Epidermal melanocyte (primary cell): ENCODE measurements around the gene CYS1.
"Not testable (repeated sequence)": the region's sequence is repeated elsewhere in the genome, so short reads cannot be mapped to it uniquely, and the experiment has no call there.

Experiments
- DNase-seq: peaks from one replicate; pipeline ENCODE4 v3.0.0; 2011; ENCODE audit warnings: low spot score; ENCODE audit not compliant: insufficient read length

The CYS1 gene

DNA sequence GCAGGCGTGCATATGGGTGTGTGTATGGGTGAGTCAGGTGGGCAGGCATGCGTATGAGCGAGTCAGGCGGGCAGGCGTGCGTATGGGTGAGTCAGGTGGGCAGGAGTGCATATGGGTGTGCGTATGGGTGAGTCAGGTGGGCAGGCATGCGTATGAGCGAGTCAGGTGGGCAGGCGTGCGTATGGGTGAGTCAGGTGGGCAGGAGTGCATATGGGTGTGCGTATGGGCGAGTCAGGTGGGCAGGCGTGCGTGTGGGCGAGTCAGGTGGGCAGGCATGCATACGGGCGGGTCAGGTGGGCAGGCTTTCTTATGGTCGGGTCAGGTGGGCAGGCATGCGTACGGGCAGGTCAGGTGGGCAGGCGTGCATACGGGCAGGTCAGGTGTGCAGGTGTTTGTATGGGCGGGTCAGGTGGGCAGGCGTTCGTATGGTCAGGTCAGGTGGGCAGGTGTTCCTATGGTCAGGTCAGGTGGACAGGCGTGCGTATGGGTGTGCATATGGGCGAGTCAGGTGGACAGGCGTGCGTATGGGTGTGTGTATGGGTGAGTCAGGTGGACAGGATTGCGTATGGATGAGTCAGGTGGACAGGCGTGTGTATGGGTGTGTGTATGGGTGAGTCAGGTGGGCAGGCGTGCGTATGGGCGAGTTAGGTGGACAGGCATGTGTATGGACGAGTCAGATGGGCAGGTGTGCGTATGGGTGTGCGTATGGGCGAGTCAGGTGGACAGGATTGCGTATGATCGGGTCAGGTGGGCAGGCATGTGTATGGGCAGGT, 65.6 kb downstream of the CYS1 start:
- no peak for DNase-seq

DNA sequence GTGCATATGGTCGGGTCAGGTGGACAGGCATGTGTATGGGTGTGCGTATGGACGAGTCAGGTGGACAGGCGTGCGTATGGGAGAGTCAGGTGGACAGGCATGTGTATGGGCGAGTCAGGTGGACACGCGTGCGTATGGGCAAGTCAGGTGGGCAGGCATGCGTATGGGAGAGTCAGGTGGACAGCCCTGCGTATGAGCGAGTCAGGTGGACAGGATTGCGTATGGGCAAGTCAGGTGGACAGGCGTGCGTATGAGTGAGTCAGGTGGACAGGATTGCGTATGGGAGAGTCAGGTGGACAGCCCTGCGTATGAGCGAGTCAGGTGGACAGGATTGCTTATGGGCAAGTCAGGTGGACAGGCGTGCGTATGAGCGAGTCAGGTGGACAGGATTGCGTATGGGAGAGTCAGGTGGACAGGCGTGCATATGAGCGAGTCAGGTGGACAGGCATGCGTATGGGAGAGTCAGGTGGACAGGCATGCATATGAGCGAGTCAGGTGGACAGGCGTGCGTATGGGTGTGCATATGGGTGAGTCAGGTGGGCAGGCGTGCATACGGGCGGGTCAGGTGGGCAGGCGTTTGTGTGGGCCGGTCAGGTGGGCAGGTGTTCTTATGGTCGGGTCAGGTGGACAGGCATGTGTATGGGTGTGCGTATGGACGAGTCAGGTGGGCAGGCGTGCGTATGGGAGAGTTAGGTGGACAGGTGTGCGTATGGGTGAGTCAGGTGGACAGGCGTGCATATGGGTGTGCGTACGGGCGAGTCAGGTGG, 66.4 kb downstream of the CYS1 start:
- DNase-seq = not testable (repeated sequence)

DNA sequence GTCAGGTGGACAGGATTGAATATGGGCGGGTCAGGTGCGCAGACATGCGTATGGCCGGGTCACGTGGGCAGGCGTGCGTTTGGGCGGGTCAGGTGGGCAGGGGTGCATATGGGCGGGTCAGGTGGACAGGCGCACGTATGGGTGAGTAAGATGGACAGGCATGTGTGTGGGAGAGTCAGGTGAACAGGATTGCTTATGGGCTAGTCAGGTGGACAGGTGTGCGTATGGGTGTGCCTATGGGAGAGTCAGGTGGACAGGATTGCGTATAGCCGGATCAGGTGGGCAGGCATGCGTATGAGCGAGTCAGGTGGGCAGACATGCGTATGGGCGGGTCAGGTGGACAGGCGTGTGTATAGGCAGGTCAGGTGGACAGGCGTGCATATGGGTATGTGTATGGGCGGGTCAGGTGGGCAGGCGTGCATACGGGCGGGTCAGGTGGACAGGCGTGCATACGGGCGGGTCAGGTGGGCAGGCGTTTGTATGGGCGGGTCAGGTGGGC, 67.2 kb downstream of the CYS1 start:
- no peak for DNase-seq

DNA sequence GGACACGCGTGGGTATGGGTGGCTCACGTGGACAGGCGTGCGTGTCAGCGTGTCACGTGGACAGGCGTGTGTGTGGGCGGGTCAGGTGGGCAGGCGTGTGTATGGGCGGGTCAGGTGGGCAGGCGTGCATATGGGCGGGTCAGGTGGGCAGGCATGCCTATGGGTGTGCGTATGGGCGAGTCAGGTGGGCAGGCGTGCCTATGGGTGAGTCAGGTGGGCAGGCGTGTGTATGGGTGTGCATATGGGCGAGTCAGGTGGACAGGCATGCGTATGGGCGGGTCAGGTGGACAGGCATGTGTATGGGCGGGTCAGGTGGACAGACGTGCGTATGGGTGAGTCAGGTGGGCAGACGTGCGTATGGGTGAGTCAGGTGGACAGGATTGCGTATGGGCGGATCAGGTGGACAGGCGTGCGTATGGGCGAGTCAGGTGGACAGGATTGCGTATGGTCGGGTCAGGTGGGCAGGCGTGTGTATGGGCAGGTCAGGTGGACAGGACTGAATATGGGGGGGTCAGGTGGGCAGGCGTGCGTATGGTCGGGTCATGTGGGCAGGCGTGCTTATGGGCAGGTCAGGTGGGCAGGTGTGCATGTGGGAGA, 67.7 kb downstream of the CYS1 start:
- DNase-seq = not testable (repeated sequence)

DNA sequence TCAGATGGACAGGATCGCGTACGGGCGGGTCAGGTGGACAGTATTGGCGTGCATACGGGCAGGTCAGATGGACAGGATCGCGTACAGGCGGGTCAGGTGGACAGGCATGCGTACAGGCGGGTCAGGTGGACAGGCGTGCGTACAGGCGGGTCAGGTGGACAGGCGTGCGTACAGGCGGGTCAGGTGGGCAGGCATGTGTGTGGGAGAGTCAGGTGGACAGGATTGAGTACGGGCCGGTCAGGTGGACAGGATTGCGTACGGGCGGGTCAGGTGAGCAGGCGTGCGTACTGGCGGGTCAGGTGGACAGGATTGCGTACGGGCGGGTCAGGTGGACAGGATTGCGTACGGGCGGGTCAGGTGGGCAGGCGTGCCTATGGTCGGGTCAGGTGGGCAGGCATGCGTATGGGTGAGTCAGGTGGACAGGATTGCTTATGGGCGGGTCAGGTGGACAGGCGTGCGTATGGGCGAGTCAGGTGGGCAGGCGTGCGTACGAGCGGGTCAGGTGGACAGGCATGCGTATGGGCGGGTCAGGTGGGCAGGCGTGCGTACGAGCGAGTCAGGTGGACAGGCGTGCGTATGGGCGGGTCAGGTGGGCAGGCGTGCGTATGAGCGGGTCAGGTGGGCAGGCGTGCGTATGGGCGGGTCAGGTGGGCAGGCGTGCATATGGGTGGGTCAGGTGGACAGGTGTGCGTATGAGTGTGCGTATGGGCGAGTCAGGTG, 68.4 kb downstream of the CYS1 start:
- not testable (repeated sequence) for DNase-seq

DNA sequence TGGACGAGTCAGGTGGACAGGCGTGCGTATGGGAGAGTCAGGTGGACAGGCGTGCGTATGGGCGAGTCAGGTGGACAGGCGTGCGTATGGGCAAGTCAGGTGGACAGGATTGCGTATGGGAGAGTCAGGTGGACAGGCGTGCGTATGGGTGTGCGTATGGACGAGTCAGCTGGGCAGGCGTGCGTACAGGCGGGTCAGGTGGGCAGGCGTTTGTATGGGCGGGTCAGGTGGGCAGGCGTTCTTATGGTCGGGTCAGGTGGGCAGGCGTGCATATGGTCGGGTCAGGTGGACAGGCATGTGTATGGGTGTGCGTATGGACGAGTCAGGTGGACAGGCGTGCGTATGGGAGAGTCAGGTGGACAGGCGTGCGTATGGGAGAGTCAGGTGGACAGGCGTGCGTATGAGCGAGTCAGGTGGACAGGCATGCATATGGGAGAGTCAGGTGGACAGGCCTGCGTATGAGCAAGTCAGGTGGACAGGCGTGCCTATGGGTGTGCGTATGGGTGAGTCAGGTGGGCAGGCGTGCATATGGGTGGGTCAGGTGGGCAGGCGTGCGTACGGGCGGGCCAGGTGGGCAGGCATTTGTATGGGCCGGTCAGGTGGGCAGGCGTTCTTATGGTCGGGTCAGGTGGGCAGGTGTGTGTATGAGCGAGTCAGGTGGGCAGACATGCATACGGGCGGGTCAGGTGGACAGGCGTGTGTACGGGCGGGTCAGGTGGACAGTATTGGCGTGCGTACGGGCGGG, 69.2 kb downstream of the CYS1 start:
- not testable (repeated sequence) for DNase-seq

DNA sequence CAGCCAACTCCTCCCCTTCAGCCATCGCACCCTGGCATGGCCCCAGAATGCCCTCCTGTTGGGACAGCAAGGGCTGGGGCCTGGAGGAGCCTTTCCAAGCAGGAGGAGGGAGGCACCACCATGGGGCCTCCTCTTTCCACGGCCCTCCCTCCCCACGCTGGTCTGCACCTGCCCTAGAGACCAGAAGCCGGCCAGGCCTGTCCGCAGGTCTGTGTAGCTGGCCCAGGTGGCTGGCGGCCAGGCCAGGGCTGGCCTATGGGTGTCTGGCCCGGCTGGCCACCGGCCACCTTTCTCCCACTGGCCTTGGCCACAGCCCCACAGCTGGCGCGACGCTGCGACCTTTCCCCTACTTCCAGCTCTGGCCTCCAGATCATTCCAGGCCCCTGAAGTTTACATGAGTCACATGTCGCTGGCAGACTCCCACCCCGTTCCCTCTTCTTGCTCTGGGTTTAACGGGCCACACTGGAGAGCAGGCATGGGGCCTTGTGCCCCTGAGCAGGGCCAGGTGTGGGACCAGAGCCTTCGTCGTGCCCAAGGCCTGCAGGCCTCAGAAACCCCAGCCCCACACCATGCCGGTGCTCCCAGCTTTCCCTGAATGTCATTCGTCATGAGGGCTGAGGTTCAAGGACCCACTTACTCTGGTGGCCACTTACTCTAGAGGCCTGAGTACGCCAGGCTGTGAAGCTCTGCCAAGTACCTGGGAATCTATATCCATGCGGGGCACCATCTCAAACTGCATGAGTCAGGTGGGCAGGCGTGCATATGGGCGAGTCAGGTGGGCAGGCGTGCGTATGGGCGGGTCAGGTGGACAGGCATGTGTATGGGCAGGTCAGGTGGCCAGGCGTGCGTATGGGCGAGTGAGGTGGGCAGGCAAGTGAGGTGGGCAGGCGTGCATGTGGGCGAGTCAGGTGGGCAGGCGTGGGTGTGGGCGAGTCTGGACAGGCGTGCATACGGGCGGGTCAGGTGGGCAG, 70.1 kb downstream of the CYS1 start:
- no peak for DNase-seq

DNA sequence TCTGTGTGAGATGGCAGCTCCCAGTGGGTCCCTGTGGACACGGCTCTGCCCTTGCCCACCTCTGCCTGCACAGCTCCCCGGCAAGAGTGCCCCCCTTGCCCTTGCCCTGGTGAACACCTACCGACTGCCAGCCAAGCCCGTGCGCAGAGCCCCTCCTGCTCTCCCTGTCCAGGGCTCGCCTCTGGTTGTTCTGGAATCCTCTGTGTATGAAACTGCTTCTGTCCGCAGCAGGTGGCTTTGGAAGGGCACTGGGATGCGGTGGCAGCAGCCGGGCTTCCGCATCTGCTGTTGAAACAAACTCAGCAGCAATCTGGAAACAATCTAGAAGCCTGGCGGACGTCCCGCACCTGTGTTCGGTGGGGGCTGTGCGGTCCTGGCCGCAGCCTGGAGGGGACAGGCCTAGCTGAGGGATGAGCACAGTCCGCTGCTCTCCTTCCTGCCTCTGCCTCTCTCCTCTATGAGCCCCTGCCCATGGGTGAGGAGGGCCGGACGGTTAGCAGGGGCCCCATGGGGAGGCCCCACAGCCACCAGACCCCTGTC, 70.9 kb downstream of the CYS1 start:
- DNase-seq = no peak

DNA sequence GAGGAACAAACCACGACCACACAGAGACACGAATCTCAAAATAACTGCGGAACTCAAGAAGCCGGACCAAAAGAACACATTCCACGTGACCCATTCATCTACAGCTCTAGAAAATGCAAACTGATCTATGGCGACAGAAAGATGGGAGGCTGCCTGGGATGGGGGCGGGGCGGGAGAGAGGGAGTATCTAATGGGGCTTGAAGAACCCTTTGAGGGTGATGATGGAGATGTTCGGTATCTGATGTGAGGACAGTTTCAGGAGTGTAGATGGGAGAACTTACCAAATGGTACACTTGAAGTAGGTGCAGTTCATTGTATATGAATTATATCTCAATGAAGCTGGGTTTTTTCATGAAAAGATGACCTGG, 71.4 kb downstream of the CYS1 start:
- no peak for DNase-seq

DNA sequence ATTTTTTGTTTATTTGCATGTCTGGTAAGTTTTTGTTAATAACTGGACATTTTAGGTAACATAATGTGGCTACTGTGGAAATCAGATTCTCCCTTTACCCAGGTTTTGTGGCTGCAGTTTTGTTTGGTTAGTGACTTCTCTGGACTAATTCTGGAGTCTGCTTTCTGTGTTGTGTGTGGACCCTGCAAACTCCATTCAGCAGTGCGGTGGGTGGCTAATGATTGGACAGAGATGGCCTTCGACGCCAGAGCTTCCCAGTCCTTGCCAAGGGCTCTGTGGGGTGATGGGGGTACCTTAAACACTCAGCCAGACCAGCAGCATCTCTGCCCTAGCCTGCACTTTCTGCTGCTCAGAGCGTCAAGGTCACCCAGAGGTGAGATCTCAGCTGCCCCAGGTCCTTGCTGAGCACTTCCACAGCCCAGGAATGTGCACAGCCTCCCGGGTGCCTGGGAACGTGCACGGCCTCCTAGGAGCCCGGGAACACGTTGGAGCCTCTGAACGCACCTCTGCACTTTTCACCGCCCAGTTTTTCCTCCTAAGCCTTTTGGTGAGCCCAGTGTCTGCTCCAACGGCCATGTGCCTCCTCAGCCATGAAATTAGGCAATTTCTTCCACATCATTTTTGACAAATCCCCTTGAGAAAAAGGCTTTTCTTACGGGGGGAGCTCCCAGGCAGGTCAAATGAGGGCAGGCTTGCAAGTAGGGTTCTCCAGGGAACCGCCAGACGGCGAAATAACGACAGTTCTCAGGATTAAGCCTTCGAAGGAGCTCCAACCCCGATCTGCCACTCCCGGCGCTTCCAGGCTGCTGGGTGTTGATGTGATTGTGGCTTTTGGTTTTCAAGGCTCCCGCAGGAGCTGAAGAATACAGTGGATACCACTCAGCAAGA, 72.0 kb downstream of the CYS1 start:
- DNase-seq = no peak

DNA sequence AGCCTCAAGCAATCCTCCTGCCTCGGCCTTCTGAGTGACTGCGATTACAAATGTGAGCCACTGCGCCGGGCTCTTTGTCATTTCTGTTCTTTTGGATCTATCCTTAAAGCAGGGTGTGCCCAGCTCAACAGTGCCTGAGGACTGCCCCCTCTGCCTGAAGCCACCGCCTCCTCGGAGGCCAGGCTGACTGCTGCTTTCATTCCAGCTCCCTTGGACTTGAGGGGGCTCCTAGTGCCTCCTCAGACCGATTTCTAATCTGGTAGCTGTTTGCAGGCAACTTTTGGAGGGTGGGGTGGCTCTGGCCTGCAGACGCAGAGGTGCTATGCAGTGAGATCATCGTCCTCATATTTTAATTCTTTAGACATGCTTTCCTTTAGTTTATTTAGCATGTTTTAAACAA, 72.8 kb downstream of the CYS1 start:
- DNase-seq = no peak
